GM12873 (cell line): ENCODE data around the gene GFOD2.

Source experiments
- CTCF ChIP-seq: IDR thresholded peaks from 2 replicates; pipeline ENCODE4 v1.5.1; 2012; ENCODE audit warnings: low read depth, mild to moderate bottlenecking, moderate library complexity, low read length, control low read depth; ENCODE audit not compliant: insufficient read depth; ENCODE audit errors: missing control alignments

GFOD2 gene

GRCh38 chr16:67723151-67723910, 4.2 kb upstream of the GFOD2 start:
- TF ChIP-seq CTCF, result no peak

GRCh38 chr16:67720236-67720635, 1.1 kb upstream of the GFOD2 start:
- TF ChIP-seq CTCF, result no peak

- TF ChIP-seq CTCF, result no peak
Measured at GRCh38 chr16:67719778-67720144, 645 bp upstream of the GFOD2 start.

GRCh38 chr16:67718668-67719047, 458 bp downstream of the GFOD2 start:
- no peak for TF ChIP-seq CTCF

GRCh38 chr16:67716097-67716496, 3.0 kb downstream of the GFOD2 start:
- TF ChIP-seq CTCF, result no peak

GRCh38 chr16:67714522-67714921, 4.6 kb downstream of the GFOD2 start:
- TF ChIP-seq CTCF, result no peak

- no peak for TF ChIP-seq CTCF
Measured at GRCh38 chr16:67713647-67714273, 5.4 kb downstream of the GFOD2 start.
